ENCODE results near the gene MET. TPM values are rescaled to one million over a fixed set of nuclear protein-coding genes. Genes with fewer than 3 reads are reported as not detected.
A peak's percentile ranks its signal among the peaks of the same experiment; 100 is the strongest.

MET gene
- total and polyA plus RNA-seq, 2 of the 13 experiments (the other 11 are each of a cell fraction or from before 2014, with no cell fraction given): 21.8 to 31.5 TPM

DNA sequence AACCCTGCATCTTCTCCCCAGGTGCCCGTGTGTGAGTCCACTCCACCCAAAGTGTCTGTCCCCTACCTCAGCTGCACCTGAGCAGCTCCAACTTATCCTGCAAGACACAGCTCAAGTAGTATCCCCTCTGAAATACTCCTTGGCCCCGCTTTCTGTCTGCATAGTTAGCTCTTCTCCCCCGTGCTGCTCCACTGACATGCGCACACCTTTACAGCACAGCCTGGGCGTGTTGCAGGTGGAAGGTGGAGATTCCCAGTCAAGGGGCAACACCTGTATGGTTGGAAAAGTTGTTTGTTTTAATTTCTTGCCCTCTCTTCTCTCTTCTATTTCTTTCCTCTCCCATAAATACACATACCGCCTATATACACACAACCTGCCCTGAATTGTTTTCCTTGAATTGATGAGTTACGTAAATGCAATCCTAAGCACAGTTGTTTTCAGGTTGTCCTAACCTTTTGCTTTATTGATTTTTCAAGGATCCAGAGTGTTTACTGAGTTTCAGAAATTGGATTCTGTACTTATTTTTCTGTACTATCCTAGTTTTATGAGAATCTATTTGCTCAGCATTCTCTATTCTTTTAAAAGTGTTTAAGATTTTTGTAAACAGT is 14.9 kb downstream of the MET start (continued):
- TF ChIP-seq, protein P1, sequence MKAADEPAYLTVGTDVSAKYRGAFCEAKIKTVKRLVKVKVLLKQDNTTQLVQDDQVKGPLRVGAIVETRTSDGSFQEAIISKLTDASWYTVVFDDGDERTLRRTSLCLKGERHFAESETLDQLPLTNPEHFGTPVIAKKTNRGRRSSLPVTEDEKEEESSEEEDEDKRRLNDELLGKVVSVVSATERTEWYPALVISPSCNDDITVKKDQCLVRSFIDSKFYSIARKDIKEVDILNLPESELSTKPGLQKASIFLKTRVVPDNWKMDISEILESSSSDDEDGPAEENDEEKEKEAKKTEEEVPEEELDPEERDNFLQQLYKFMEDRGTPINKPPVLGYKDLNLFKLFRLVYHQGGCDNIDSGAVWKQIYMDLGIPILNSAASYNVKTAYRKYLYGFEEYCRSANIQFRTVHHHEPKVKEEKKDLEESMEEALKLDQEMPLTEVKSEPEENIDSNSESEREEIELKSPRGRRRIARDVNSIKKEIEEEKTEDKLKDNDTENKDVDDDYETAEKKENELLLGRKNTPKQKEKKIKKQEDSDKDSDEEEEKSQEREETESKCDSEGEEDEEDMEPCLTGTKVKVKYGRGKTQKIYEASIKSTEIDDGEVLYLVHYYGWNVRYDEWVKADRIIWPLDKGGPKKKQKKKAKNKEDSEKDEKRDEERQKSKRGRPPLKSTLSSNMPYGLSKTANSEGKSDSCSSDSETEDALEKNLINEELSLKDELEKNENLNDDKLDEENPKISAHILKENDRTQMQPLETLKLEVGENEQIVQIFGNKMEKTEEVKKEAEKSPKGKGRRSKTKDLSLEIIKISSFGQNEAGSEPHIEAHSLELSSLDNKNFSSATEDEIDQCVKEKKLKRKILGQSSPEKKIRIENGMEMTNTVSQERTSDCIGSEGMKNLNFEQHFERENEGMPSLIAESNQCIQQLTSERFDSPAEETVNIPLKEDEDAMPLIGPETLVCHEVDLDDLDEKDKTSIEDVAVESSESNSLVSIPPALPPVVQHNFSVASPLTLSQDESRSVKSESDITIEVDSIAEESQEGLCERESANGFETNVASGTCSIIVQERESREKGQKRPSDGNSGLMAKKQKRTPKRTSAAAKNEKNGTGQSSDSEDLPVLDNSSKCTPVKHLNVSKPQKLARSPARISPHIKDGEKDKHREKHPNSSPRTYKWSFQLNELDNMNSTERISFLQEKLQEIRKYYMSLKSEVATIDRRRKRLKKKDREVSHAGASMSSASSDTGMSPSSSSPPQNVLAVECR (CRISPR knock-in tag; IDR thresholded peaks at IDR 0.05; ENCODE audit: borderline replicate concordance): 0 out of 2 replicates have a peak, but pooled peaks have one; percentile 36
- no peak for TF ChIP-seq NONO (IDR thresholded peaks at IDR 0.05)
- no peak for TF ChIP-seq NONO (CRISPR knock-in tag; conservative IDR thresholded peaks at IDR 0.05)
- peak; percentile 93 for TF ChIP-seq SALL1 (CRISPR knock-in tag; IDR thresholded peaks at IDR 0.05)
- peak; percentile 81; the same call in 1 of the 2 replicates for TF ChIP-seq ZKSCAN8 (CRISPR knock-in tag; IDR thresholded peaks at IDR 0.05; ENCODE audit: borderline replicate concordance)
- TF ChIP-seq, protein P2, sequence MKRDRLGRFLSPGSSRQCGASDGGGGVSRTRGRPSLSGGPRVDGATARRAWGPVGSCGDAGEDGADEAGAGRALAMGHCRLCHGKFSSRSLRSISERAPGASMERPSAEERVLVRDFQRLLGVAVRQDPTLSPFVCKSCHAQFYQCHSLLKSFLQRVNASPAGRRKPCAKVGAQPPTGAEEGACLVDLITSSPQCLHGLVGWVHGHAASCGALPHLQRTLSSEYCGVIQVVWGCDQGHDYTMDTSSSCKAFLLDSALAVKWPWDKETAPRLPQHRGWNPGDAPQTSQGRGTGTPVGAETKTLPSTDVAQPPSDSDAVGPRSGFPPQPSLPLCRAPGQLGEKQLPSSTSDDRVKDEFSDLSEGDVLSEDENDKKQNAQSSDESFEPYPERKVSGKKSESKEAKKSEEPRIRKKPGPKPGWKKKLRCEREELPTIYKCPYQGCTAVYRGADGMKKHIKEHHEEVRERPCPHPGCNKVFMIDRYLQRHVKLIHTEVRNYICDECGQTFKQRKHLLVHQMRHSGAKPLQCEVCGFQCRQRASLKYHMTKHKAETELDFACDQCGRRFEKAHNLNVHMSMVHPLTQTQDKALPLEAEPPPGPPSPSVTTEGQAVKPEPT (CRISPR knock-in tag; IDR thresholded peaks at IDR 0.05; ENCODE audit: low read depth): no peak
- no peak; the same call in 1 of the 2 replicates for TF ChIP-seq NR2C2 (CRISPR knock-in tag; IDR thresholded peaks at IDR 0.05; ENCODE audit: borderline replicate concordance)
- TF ChIP-seq NFIC (IDR thresholded peaks at IDR 0.05; ENCODE audit: low read length): peak; percentile 84; the same call in 1 of the 2 replicates
- TF ChIP-seq NR3C1 (CRISPR knock-in tag; IDR thresholded peaks at IDR 0.05): no peak
- TF ChIP-seq, protein P3, sequence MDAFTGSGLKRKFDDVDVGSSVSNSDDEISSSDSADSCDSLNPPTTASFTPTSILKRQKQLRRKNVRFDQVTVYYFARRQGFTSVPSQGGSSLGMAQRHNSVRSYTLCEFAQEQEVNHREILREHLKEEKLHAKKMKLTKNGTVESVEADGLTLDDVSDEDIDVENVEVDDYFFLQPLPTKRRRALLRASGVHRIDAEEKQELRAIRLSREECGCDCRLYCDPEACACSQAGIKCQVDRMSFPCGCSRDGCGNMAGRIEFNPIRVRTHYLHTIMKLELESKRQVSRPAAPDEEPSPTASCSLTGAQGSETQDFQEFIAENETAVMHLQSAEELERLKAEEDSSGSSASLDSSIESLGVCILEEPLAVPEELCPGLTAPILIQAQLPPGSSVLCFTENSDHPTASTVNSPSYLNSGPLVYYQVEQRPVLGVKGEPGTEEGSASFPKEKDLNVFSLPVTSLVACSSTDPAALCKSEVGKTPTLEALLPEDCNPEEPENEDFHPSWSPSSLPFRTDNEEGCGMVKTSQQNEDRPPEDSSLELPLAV (CRISPR knock-in tag; conservative IDR thresholded peaks at IDR 0.05; ENCODE audit: low read depth): no peak
- TF ChIP-seq, protein P4, sequence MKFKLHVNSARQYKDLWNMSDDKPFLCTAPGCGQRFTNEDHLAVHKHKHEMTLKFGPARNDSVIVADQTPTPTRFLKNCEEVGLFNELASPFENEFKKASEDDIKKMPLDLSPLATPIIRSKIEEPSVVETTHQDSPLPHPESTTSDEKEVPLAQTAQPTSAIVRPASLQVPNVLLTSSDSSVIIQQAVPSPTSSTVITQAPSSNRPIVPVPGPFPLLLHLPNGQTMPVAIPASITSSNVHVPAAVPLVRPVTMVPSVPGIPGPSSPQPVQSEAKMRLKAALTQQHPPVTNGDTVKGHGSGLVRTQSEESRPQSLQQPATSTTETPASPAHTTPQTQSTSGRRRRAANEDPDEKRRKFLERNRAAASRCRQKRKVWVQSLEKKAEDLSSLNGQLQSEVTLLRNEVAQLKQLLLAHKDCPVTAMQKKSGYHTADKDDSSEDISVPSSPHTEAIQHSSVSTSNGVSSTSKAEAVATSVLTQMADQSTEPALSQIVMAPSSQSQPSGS (CRISPR knock-in tag; IDR thresholded peaks at IDR 0.05): 0 out of 2 replicates have a peak, but pooled peaks have one; percentile 20
- TF ChIP-seq ZNF24 (IDR thresholded peaks at IDR 0.05): 0 out of 2 replicates have a peak, but pooled peaks have one; percentile 22
- no peak for TF ChIP-seq NFIB (CRISPR knock-in tag; IDR thresholded peaks at IDR 0.05; ENCODE audit: borderline replicate concordance)
- TF ChIP-seq MEIS1 (CRISPR knock-in tag; IDR thresholded peaks at IDR 0.05; ENCODE audit: borderline replicate concordance): 0 out of 2 replicates have a peak, but pooled peaks have one; percentile 45
- TF ChIP-seq, protein P5, sequence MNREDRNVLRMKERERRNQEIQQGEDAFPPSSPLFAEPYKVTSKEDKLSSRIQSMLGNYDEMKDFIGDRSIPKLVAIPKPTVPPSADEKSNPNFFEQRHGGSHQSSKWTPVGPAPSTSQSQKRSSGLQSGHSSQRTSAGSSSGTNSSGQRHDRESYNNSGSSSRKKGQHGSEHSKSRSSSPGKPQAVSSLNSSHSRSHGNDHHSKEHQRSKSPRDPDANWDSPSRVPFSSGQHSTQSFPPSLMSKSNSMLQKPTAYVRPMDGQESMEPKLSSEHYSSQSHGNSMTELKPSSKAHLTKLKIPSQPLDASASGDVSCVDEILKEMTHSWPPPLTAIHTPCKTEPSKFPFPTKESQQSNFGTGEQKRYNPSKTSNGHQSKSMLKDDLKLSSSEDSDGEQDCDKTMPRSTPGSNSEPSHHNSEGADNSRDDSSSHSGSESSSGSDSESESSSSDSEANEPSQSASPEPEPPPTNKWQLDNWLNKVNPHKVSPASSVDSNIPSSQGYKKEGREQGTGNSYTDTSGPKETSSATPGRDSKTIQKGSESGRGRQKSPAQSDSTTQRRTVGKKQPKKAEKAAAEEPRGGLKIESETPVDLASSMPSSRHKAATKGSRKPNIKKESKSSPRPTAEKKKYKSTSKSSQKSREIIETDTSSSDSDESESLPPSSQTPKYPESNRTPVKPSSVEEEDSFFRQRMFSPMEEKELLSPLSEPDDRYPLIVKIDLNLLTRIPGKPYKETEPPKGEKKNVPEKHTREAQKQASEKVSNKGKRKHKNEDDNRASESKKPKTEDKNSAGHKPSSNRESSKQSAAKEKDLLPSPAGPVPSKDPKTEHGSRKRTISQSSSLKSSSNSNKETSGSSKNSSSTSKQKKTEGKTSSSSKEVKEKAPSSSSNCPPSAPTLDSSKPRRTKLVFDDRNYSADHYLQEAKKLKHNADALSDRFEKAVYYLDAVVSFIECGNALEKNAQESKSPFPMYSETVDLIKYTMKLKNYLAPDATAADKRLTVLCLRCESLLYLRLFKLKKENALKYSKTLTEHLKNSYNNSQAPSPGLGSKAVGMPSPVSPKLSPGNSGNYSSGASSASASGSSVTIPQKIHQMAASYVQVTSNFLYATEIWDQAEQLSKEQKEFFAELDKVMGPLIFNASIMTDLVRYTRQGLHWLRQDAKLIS (CRISPR knock-in tag; IDR thresholded peaks at IDR 0.05): no peak
- peak; percentile 67; the same call in 1 of the 2 replicates for TF ChIP-seq HHEX (CRISPR knock-in tag; IDR thresholded peaks at IDR 0.05)

Measured in HepG2 (cell line).